HG03378 (cell line): ENCODE measurements around the gene MBD3L5.
A peak's percentile ranks its signal among the peaks of the same experiment; 100 is the strongest.
"Not testable (repeated sequence)": the region's sequence is repeated elsewhere in the genome, so short reads cannot be mapped to it uniquely, and the experiment has no call there.

Experiments used
- ATAC-seq: cut with Tn5 transposase; IDR thresholded peaks from one replicate; pipeline ENCODE4 v1.9.1; 2021; ENCODE audit warnings: mild to moderate bottlenecking, moderate library complexity; ENCODE audit not compliant: unreplicated experiment

The MBD3L5 gene

GRCh38 chr19:7051421-7051820 is 21.0 kb downstream of the MBD3L5 start:
- not testable (repeated sequence) for ATAC-seq

GRCh38 chr19:7052896-7053295 is 22.5 kb downstream of the MBD3L5 start:
- not testable (repeated sequence) for ATAC-seq

GRCh38 chr19:7054635-7055368 is 24.4 kb downstream of the MBD3L5 start:
- not testable (repeated sequence) for ATAC-seq

GRCh38 chr19:7055679-7056078 is 25.3 kb downstream of the MBD3L5 start:
- ATAC-seq: not testable (repeated sequence)

GRCh38 chr19:7056371-7056770 is 26.0 kb downstream of the MBD3L5 start:
- ATAC-seq: not testable (repeated sequence)

DNA sequence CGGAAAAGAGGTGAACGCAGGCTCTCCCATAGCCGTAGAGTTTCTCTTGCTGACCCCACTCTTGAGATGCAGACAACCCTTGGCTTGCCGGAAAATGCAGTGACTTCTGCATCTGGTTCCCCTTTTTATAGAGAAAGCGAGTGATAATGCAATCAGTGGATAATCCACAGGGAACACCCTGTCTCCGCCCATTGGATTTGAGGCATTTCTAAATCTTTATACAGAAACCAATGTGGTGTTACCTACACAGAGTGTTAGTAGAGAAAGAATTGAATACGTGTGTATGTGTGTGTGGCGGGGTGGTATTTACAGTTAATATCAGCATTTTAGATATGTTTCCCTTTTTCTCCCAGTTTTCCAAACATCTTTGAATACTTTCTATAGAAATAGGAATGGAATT is 28.2 kb downstream of the MBD3L5 start, which contains the start of gene MBD3L3:
Gene MBD3L3 (minus strand): TSS at position 101 of the 400 bp plus-strand sequence. CDS start 71 bp downstream, at position 30.
- ATAC-seq: not testable (repeated sequence)

DNA sequence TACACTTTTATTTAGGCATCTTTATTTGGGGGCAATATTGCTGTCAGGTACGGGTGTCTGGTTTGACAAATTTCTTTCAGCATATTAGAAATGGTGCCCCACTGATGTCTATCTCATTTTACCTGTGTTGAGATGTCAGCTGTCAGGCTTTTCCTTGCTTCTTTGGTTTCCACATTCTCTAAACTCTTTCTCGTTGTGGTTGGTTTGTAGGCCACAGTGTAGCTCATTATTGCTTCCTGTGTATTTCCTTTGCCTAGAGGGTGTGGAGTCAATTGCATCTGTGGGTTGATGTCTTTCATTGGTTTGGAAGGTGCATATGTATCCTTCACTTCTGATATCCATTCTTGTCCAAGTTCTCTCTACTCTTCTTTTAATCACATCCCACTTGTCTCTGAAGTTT is 29.6 kb downstream of the MBD3L5 start:
- ATAC-seq: not testable (repeated sequence)

GRCh38 chr19:7063339-7063738 is 33.0 kb downstream of the MBD3L5 start:
- no peak for ATAC-seq

DNA sequence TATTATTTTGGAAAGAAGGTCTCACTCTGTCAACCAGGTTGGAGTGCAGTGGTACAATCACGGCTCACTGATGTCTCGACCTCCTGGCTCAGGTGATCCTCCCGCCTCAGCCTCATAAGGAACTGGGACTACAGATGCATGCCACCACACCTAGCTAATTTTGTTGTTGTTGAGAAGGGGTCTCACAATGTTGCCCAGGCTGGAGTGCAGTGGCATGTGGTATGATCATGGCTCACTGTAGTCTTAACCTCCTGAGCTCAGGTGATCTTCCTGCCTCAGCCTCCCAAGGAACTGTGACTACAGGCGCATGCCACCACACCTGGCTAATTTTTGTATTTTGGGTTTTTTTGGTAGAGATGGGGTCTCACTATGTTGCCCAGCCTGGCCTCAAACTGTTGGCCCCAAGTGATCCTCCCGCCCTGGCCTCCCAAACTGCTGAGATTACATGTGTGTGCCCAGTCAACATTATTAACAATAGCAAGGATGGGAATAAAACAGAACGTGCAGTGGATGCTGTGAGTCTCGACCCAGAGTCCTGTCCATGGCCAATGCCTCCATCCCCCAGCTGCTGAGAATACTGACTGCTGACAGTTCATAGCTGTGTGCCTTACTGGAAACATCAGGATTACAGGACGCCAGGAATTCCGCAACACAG is 33.5 kb downstream of the MBD3L5 start:
- ATAC-seq: no peak

- not testable (repeated sequence) for ATAC-seq
Observed at GRCh38 chr19:7067122-7067521, 36.7 kb downstream of the MBD3L5 start.

DNA sequence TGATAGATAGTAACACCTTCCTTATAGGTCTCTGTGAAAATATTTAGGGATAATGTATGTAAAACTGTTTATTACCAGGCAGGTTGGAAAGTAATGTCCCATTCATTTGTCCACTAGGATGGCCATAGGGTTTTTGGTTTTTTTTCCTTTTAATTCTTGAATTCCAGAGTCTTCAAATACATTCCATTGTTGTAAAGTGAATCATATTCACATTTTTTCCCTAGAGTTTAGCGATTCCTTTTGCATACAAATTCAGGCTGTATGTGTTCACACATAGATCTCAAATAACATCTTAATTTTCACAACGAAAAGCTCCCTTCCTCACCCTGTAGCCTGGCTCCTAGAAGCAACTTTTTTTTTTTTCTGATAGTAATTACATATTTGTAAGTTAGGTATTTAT is 37.3 kb downstream of the MBD3L5 start:
- no peak for ATAC-seq

DNA sequence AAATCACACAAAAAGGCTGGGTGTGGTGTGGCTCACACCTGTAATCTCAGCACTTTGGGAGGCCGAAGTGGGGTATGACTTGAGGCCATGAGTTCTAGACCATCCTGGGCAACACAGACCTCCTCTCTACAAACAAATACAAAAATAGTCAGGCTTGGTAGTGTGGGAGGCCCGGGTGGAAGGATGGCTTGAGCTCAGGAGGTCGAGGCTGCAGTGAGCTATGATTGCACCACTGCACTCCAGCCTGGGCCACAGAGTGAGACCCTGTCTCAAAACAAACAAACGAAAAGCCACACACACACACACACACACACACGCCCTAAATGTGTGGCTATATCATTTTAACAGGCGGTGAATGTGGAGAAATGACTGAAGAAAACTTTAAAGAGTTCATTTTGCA is 38.2 kb downstream of the MBD3L5 start:
- ATAC-seq: no peak

GRCh38 chr19:7069042-7069903 is 38.9 kb downstream of the MBD3L5 start, which contains the start of gene ZNF557:
Gene ZNF557, plus strand, starts transcription at chr19:7069703. Its CDS starts 5,372 bp downstream, at chr19:7075075.
- ATAC-seq: peak; percentile 73

GRCh38 chr19:7069904-7070226 is 39.5 kb downstream of the MBD3L5 start:
- peak; percentile 28 for ATAC-seq

GRCh38 chr19:7072541-7072940 is 42.2 kb downstream of the MBD3L5 start:
- ATAC-seq: no peak

DNA sequence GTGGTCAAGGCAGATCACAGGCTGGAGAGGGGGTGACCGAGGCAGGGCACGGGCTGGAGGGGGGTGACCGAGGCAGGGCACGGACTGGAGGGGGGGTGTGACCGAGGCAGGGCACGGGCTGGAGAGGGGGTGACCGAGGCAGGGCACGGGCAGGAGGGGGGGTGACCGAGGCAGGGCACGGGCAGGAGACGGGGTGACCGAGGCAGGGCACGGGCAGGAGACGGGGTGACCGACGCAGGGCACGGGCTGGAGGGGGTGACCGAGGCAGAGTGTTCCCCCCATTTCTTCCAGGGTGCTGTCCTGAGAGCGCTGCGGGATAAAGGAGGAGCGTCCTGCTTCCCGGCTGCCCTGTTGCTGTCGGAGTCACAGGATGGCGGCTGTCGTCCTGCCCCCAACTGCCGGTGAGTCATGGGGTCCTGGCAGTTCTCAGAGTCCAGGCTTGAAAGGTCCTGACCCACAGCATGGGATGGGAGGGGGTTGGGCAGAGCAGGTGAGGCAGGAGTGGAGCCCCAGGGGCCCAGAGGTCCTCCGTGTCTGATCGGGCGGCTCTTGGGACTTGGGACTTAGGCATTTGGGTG is 44.4 kb downstream of the MBD3L5 start:
- no peak for ATAC-seq

DNA sequence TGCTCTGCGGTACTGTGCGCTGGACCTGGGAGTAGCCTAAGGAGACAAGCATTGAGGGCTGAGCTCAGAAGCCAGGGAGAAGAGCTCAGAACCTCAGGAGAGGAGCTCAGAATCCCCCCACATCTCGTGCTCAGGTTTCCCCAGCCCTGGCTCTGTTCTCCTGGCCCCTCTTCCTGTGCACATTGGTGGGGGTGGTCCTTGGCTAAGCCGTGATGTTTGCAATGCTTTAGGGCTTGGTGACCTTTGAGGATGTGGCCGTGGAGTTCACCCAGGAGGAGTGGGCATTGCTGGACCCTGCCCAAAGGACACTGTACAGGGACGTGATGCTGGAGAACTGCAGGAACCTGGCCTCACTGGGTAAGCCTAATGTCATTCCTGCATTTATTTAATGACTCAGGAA is 45.8 kb downstream of the MBD3L5 start:
- ATAC-seq: no peak

DNA sequence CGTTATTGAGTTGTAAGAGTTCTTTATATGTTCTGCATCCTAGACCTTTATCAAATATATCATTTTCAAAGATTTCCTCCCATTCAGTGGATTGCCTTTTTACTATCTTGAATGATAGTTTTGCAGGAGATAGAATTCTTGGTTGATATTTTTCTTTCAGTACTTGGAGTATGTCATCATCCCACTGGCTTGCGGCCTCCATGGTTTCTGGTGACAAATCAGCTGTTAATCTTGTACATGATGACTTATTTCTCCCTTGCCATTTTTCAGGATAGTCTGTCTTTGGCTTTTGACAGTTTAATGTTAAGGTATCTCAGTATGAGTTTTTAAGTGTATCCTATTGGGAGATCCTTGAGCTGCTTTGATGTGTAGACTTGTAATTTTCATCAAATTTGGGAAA is 47.6 kb downstream of the MBD3L5 start:
- ATAC-seq: no peak
